ENCODE data around the gene CNGB1.

- no peak for TF ChIP-seq CTCF (IDR thresholded peaks at IDR 0.05; ENCODE audit: insufficient read depth, low read length, poor library complexity, severe bottlenecking)
- TF ChIP-seq EZH2phosphoT487 (conservative IDR thresholded peaks at IDR 0.05; ENCODE audit: low read length): no peak
These were observed 136.0 kb downstream of the CNGB1 start for GRCh38 chr16:57834936-57835335.

All from SU-DHL-6 (cell line).